Endometrial microvascular endothelial cells (primary cell): ENCODE results near the gene DEPDC7. TPM values are rescaled to one million over a fixed set of nuclear protein-coding genes. Genes with fewer than 3 reads are reported as not detected.
"Not testable (repeated sequence)": the region's sequence is repeated elsewhere in the genome, so short reads cannot be mapped to it uniquely, and the experiment has no call there.

Experiments used
- in situ Hi-C: cut with HindIII; loops from 2 replicates; pipeline ENCODE4 v1.10.0; 2017; ENCODE audit warnings: low sequenced_read_pairs, low pct_unique_long_range_greater_than_20kb; ENCODE audit errors: inconsistent ontology term
- total RNA-seq: library from RNA; depleted of rRNA; stranded (reverse); fragments of >200 nt; gene quantifications from one replicate; pipeline ENCODE4 v1.2.3, GENCODE V29; 2015; ENCODE audit errors: inconsistent ontology term

DEPDC7 gene
- total RNA-seq, 1 donor from 2014 or later = not detected

GRCh38 chr11:33049565-33050408 is 34.1 kb downstream of the DEPDC7 start:
- in situ Hi-C loops = not testable (repeated sequence)

GRCh38 chr11:33052231-33052630 is 36.6 kb downstream of the DEPDC7 start:
- in situ Hi-C loops = no loop called here

GRCh38 chr11:33055375-33055774 is 39.7 kb downstream of the DEPDC7 start:
- in situ Hi-C loops = no loop called here

- in situ Hi-C loops = no loop called here
These were observed 41.6 kb downstream of the DEPDC7 start for GRCh38 chr11:33057284-33057683.

- in situ Hi-C loops = no loop called here
These were observed 43.8 kb downstream of the DEPDC7 start for GRCh38 chr11:33059331-33060007.

DNA sequence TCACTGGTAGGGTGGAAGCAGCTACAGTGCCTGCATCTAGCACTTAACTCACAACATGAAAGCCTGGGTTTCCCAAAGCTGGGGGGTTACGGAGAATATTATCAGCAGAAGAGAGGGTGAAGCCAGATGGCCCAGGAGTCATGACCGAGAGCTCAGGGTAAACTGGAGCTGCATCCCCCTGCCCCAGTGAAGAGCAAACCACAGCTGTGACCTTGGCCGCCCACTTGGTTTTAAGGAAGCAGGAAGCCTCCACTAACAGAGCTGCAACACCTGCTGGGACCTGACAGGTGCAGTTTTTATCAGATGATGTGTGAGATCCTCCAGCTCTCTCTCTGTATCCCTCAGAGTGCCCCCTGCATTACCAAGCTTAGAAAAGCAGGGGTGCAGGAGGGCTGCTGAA is 44.6 kb downstream of the DEPDC7 start:
- in situ Hi-C loops = no loop called here

GRCh38 chr11:33062137-33062536 is 46.5 kb downstream of the DEPDC7 start:
- in situ Hi-C loops = no loop called here

DNA sequence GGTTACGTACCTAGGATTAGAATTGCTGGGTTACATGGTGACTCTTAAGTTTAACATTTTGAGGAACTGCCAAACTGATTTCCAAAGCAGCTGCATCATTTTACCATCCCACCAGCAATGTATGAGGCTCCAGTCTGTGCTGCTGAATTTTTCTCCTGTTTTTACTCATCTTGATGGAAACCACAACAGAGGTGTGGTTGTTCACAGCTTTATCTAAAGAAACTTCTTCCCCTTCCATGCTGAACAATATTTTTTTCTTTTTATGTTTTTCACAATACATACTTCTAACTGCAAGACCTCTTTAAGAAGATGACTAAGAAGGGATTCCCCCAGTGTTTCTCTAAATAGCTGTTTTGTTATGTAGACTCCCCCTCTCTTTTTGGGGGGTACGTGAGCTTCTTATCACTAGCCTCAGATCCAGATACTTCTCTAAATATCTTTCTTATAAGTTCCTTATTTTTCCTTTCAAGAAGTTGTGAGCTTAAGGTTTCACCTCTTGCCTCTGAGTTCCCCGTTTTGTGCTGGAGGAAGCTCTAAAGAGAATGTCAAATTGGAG is 47.7 kb downstream of the DEPDC7 start:
- in situ Hi-C loops = no loop called here

- in situ Hi-C loops = no loop called here
These were observed 48.6 kb downstream of the DEPDC7 start for GRCh38 chr11:33064033-33064825.

GRCh38 chr11:33064866-33065265 is 49.2 kb downstream of the DEPDC7 start:
- in situ Hi-C loops = no loop called here

DNA sequence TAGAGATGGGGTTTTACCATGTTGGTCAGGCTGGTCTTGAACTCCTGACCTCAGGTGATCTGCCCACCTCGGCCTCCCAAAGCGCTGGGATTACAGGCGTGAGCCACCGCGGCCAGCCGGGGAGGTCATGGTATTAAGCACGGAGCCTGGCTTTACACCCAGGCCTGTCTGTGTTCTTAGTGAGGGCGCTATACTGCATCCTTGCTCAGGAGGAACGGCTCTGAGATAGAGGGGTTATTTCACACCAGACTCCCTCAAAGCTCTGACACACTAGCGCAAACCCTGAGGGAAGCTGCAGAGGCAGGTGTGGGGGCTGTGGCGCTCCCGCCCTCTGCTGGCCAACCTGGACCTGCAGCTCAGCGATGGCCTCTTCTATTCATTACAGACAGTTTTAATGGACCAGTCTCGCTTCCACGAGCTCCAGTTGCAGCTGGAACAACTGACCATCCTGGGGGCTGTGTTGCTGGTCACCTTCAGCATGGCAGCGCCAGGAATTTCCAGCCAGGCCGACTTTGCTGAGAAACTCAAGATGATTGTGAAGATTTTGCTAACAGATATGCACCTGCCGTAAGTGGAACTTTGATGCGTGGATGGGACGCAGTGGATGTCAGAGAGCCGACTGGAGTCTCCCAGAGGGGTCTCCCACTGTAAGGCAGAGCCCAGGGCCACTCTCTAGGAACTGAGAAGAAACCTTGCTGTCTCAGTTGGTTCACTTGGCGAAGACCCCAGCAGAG is 49.9 kb downstream of the DEPDC7 start:
- in situ Hi-C loops = no loop called here

GRCh38 chr11:33067294-33067693 is 51.6 kb downstream of the DEPDC7 start:
- in situ Hi-C loops = no loop called here

DNA sequence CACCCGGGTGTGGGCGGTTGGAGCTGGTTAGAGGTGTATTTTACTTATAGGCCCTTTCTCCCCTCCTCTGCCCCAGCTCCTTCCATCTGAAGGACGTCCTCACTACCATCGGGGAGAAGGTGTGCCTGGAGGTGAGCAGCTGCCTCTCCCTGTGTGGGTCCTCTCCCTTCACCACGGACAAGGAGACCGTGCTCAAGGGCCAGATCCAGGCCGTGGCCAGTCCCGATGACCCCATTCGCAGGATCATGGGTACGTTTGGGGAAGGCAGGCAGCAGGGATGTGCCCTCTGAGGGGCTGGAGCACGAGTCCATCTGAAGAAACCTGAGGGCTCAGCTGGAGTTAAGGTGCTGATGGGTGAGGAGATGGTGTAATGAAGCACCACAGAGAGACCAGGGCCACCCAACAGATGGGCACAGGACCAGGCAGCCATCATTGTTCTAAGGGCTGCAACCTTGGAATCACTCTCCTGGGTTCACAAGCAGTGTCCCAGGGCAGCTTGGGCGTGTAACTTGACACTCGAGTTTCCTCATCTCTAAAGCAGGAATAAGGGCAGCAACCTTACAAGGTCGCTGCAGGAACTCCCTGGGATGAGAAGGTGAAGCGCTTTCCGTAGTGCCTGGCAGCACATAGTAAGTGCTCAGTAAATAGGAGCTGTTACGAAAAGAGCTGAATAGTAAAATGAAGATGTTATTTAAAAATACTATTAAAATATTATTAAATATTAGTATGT is 53.1 kb downstream of the DEPDC7 start:
- in situ Hi-C loops = no loop called here

- in situ Hi-C loops = no loop called here
These were observed 56.8 kb downstream of the DEPDC7 start for GRCh38 chr11:33072465-33072864.
